A549 (cell line): ENCODE results near the gene LONRF3.

Experiments
- CHD4 ChIP-seq: fragments of 200-600 bp; sonication (generic); IDR thresholded peaks from 2 replicates; pipeline ENCODE4 v1.6.1; 2016; ENCODE audit warnings: antibody characterized with exemption, mild to moderate bottlenecking, borderline replicate concordance
- ESRRA ChIP-seq: fragments of 150-350 bp; IDR thresholded peaks from 2 replicates; pipeline ENCODE4 v1.6.1; 2014; ENCODE audit warnings: mild to moderate bottlenecking, low read length, borderline replicate concordance
- PBX3 ChIP-seq: IDR thresholded peaks from 2 replicates; pipeline ENCODE4 v1.6.1; 2012
- POLR2A ChIP-seq: IDR thresholded peaks from 2 replicates; pipeline ENCODE4 v1.6.1; 2012; ENCODE audit warnings: mild to moderate bottlenecking, low read length
- SREBF2 ChIP-seq: fragments of 450-650 bp; IDR thresholded peaks from 2 replicates; pipeline ENCODE4 v1.6.1; 2014; ENCODE audit warnings: mild to moderate bottlenecking, moderate library complexity
- TF ChIP-seq, protein P1 (sequence below): fragments of >200 bp; sonication (Bioruptor Twin); formaldehyde crosslinking; IDR thresholded peaks from 3 replicates; pipeline ENCODE4 v1.5.1; 2016

- TF ChIP-seq, protein P1, sequence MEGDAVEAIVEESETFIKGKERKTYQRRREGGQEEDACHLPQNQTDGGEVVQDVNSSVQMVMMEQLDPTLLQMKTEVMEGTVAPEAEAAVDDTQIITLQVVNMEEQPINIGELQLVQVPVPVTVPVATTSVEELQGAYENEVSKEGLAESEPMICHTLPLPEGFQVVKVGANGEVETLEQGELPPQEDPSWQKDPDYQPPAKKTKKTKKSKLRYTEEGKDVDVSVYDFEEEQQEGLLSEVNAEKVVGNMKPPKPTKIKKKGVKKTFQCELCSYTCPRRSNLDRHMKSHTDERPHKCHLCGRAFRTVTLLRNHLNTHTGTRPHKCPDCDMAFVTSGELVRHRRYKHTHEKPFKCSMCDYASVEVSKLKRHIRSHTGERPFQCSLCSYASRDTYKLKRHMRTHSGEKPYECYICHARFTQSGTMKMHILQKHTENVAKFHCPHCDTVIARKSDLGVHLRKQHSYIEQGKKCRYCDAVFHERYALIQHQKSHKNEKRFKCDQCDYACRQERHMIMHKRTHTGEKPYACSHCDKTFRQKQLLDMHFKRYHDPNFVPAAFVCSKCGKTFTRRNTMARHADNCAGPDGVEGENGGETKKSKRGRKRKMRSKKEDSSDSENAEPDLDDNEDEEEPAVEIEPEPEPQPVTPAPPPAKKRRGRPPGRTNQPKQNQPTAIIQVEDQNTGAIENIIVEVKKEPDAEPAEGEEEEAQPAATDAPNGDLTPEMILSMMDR = no peak
- TF ChIP-seq SREBF2 (no peak), ESRRA (no peak), POLR2A (no peak), PBX3 (no peak), CHD4 (no peak)
Measured at GRCh38 chrX:119017077-119017476, 42.7 kb downstream of the LONRF3 start.
